Mesangial cell (primary cell): ENCODE data around the gene LHPP. TPM values are rescaled to one million over a fixed set of nuclear protein-coding genes. Genes with fewer than 3 reads are reported as not detected.

Experiments
- total RNA-seq: library from RNA; depleted of rRNA; stranded (reverse); fragments of >200 nt; gene quantifications from 2 replicates; pipeline ENCODE4 v1.2.3, GENCODE V29; 2015

LHPP gene, protein sequence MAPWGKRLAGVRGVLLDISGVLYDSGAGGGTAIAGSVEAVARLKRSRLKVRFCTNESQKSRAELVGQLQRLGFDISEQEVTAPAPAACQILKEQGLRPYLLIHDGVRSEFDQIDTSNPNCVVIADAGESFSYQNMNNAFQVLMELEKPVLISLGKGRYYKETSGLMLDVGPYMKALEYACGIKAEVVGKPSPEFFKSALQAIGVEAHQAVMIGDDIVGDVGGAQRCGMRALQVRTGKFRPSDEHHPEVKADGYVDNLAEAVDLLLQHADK
- 7.5 and 17.1 TPM in 2 replicates for total RNA-seq

GRCh38 chr10:124461642-124462347 lies at the start of gene LHPP:
Gene LHPP, plus strand, starts transcription at chr10:124461823. Its CDS starts 40 bp downstream, at chr10:124461863.

DNA sequence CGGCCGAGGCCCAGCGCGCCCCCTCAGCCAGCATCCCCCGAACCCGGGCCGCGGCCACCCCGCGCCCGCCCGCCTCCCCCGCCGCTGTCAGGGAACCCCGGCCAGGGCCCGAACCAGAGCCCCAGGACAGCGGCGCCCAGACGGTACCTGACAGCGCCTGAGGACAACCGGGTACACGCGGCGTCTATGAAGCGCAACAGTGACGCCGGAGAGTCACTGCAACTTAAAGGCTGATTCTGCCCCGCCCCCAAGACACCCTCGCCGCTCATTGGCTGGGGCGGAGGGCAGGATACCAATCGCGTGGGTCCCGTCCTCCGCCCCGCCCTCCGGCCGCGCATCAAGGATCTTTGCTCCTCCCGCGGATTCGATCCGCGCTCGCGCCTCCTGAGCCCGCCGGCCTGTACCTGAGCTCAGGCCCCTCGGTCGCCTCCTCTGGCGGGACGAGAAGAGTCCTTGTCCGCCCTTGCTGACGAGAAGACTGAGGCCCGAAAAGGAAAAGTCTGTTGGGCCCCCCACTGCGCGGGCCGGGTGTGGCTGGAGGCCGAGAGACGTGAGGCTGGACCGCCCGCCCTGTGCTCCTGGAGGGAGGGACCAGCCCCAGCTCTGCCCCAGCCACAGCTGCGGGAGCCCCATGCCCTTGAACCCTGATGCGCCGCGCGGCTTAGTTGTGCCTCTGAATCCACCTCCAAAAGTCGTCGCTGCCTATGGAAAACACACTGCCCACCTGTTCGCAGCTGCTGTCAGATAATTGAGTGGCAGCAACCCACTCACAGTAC lies 42.7 kb upstream of the LHPP start, which contains the start of gene OAT:
TSS of gene OAT (minus strand) at position 198 of the 776 bp plus-strand sequence. CDS start 6,752 bp downstream, outside the sequence.

GRCh38 chr10:124450012-124450782 lies 11.4 kb upstream of the LHPP start, which contains the start of gene NKX1-2:
Gene NKX1-2, minus strand, starts transcription at chr10:124450035. Its CDS starts 92 bp downstream, at chr10:124449943.

Other genes with a start within 250 kb of the LHPP start
- gene OAT, start 42.9 kb upstream of the LHPP start, total RNA-seq: 51.8 and 70.6 TPM in 2 replicates
- gene NKX1-2, start 11.8 kb upstream of the LHPP start, total RNA-seq: not detected in 2 replicates